ENCODE measurements around the gene CBX8. TPM values are rescaled to one million over a fixed set of nuclear protein-coding genes. Genes with fewer than 3 reads are reported as not detected.

CBX8 gene
- total and polyA plus RNA-seq, 2 of the 13 experiments (the other 11 are each of a cell fraction or from before 2014, with no cell fraction given) = 0.34 to 12.6 TPM

DNA sequence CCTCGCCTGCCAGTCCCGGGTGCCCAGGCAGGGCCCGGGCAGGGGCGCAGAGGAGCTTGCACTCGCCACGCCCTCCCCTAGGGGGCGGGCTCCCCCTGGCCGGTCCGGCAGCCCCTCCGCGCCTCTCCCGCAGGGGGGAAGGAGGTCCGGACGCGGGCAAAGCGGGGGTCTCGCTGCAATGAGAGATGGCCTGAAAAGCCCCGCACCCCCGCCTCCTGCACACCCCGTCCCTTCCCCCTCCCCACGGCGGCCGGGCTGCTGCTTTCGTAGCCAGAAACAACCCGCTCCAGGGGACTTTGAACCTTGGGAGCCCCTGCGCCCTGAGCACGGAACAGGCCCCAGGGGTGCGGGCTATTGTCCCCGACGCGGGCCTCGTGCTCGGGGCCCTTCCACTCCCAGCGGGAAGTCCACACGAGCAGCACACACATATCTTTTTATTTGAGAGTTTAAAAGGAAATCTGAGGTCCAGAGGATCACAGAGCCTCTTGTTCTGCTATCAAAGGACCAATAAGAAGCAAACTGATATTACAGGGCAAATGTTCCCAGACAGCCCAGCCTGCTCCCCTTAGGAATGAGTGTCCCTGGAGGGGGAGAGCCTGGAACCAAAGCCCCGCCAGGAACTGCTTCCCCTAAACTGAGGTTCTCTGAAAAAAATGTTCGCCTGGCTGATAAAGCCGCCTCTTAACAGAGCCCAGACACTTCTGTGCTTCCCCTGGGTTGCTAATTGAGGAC is 48.2 kb upstream of the CBX8 start (continued):
- TF ChIP-seq ZNF383 (CRISPR knock-in tag; IDR thresholded peaks at IDR 0.05; ENCODE audit: borderline replicate concordance) (no peak), NONO (IDR thresholded peaks at IDR 0.05) (no peak), NONO (CRISPR knock-in tag; conservative IDR thresholded peaks at IDR 0.05) (peak; percentile 42; the same call in 1 of the 2 replicates), ZNF589 (CRISPR knock-in tag; conservative IDR thresholded peaks at IDR 0.05) (peak; percentile 62; the same call in 1 of the 2 replicates), ZNF557 (CRISPR knock-in tag; IDR thresholded peaks at IDR 0.05) (no peak), IKZF4 (CRISPR knock-in tag; IDR thresholded peaks at IDR 0.05; ENCODE audit: borderline replicate concordance, low read depth, not compliant biosample characterization) (no peak), ZNF251 (CRISPR knock-in tag; IDR thresholded peaks at IDR 0.05) (no peak), ATF7-NPFF (CRISPR knock-in tag; IDR thresholded peaks at IDR 0.05; ENCODE audit: low read depth) (no peak), CBX5 (CRISPR knock-in tag; IDR thresholded peaks at IDR 0.05; ENCODE audit: borderline replicate concordance) (0 out of 2 replicates have a peak, but pooled peaks have one; percentile 26), ZSCAN25 (CRISPR knock-in tag; IDR thresholded peaks at IDR 0.05) (peak; percentile 94), CHD4 (IDR thresholded peaks at IDR 0.05; ENCODE audit: borderline replicate concordance, low read length) (no peak), MXD4 (CRISPR knock-in tag; IDR thresholded peaks at IDR 0.05) (no peak)
- TF ChIP-seq, protein P1, sequence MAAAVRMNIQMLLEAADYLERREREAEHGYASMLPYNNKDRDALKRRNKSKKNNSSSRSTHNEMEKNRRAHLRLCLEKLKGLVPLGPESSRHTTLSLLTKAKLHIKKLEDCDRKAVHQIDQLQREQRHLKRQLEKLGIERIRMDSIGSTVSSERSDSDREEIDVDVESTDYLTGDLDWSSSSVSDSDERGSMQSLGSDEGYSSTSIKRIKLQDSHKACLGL (CRISPR knock-in tag; IDR thresholded peaks at IDR 0.05) = no peak
- TF ChIP-seq, protein P2, sequence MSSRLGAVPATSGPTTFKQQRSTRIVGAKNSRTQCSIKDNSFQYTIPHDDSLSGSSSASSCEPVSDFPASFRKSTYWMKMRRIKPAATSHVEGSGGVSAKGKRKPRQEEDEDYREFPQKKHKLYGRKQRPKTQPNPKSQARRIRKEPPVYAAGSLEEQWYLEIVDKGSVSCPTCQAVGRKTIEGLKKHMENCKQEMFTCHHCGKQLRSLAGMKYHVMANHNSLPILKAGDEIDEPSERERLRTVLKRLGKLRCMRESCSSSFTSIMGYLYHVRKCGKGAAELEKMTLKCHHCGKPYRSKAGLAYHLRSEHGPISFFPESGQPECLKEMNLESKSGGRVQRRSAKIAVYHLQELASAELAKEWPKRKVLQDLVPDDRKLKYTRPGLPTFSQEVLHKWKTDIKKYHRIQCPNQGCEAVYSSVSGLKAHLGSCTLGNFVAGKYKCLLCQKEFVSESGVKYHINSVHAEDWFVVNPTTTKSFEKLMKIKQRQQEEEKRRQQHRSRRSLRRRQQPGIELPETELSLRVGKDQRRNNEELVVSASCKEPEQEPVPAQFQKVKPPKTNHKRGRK (CRISPR knock-in tag; IDR thresholded peaks at IDR 0.05) = no peak
- TF ChIP-seq, protein P3, sequence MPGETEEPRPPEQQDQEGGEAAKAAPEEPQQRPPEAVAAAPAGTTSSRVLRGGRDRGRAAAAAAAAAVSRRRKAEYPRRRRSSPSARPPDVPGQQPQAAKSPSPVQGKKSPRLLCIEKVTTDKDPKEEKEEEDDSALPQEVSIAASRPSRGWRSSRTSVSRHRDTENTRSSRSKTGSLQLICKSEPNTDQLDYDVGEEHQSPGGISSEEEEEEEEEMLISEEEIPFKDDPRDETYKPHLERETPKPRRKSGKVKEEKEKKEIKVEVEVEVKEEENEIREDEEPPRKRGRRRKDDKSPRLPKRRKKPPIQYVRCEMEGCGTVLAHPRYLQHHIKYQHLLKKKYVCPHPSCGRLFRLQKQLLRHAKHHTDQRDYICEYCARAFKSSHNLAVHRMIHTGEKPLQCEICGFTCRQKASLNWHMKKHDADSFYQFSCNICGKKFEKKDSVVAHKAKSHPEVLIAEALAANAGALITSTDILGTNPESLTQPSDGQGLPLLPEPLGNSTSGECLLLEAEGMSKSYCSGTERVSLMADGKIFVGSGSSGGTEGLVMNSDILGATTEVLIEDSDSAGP (CRISPR knock-in tag; IDR thresholded peaks at IDR 0.05; ENCODE audit: borderline replicate concordance) = 0 out of 2 replicates have a peak, but pooled peaks have one; percentile 38
- TF ChIP-seq, protein P4, sequence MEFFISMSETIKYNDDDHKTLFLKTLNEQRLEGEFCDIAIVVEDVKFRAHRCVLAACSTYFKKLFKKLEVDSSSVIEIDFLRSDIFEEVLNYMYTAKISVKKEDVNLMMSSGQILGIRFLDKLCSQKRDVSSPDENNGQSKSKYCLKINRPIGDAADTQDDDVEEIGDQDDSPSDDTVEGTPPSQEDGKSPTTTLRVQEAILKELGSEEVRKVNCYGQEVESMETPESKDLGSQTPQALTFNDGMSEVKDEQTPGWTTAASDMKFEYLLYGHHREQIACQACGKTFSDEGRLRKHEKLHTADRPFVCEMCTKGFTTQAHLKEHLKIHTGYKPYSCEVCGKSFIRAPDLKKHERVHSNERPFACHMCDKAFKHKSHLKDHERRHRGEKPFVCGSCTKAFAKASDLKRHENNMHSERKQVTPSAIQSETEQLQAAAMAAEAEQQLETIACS (CRISPR knock-in tag; IDR thresholded peaks at IDR 0.05) = peak; percentile 48; the same call in 1 of the 2 replicates
- TF ChIP-seq, protein P5, sequence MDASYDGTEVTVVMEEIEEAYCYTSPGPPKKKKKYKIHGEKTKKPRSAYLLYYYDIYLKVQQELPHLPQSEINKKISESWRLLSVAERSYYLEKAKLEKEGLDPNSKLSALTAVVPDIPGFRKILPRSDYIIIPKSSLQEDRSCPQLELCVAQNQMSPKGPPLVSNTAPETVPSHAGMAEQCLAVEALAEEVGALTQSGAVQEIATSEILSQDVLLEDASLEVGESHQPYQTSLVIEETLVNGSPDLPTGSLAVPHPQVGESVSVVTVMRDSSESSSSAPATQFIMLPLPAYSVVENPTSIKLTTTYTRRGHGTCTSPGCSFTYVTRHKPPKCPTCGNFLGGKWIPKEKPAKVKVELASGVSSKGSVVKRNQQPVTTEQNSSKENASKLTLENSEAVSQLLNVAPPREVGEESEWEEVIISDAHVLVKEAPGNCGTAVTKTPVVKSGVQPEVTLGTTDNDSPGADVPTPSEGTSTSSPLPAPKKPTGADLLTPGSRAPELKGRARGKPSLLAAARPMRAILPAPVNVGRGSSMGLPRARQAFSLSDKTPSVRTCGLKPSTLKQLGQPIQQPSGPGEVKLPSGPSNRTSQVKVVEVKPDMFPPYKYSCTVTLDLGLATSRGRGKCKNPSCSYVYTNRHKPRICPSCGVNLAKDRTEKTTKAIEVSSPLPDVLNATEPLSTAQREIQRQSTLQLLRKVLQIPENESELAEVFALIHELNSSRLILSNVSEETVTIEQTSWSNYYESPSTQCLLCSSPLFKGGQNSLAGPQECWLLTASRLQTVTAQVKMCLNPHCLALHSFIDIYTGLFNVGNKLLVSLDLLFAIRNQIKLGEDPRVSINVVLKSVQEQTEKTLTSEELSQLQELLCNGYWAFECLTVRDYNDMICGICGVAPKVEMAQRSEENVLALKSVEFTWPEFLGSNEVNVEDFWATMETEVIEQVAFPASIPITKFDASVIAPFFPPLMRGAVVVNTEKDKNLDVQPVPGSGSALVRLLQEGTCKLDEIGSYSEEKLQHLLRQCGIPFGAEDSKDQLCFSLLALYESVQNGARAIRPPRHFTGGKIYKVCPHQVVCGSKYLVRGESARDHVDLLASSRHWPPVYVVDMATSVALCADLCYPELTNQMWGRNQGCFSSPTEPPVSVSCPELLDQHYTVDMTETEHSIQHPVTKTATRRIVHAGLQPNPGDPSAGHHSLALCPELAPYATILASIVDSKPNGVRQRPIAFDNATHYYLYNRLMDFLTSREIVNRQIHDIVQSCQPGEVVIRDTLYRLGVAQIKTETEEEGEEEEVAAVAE (CRISPR knock-in tag; IDR thresholded peaks at IDR 0.05; ENCODE audit: borderline replicate concordance) = no peak; the same call in 1 of the 2 replicates

Measured in HepG2 (cell line).